Measurements from ENCODE around the gene JMJD6.
A peak's percentile ranks its signal among the peaks of the same experiment; 100 is the strongest.

The JMJD6 gene

GRCh38 chr17:76679239-76679638 lies 47.2 kb downstream of the JMJD6 start:
- no peaks in the 10 kb centered on the region for H3K27me3 Mint-ChIP-seq
- H3K4me3 Mint-ChIP-seq, result no peak overlapping the region
- no peak overlapping the region for H3K27ac Mint-ChIP-seq
- no peaks in the 10 kb centered on the region for H3K4me1 Mint-ChIP-seq
- DNase-seq (no peak), ATAC-seq (replicated peaks) (no peak)
- no peaks in the 10 kb centered on the region for H3K9me3 Mint-ChIP-seq
- peaks cover 0 to 2% of the 10 kb centered on the region in 2 donors for H3K36me3 Mint-ChIP-seq

GRCh38 chr17:76678330-76678729 lies 48.1 kb downstream of the JMJD6 start:
- Mint-ChIP-seq H3K4me1 (no peaks in the 10 kb centered on the region), H3K27ac (no peak overlapping the region), H3K9me3 (no peaks in the 10 kb centered on the region), H3K4me3 (no peak overlapping the region), H3K27me3 (no peaks in the 10 kb centered on the region), H3K36me3 (peaks cover 0 to 2% of the 10 kb centered on the region in 2 donors)
- DNase-seq, result no peak
- ATAC-seq (replicated peaks), result no peak

GRCh38 chr17:76677406-76677805 lies 49.0 kb downstream of the JMJD6 start:
- H3K9me3 Mint-ChIP-seq, result peaks cover 0 to 1% of the 10 kb centered on the region in 2 donors
- no peaks in the 10 kb centered on the region for H3K27me3 Mint-ChIP-seq
- peaks cover 2 to 4% of the 10 kb centered on the region in 2 donors for H3K4me1 Mint-ChIP-seq
- H3K36me3 Mint-ChIP-seq, result peaks cover 0 to 2% of the 10 kb centered on the region in 2 donors
- no peak overlapping the region for H3K27ac Mint-ChIP-seq
- ATAC-seq (replicated peaks), result no peak
- no peak for DNase-seq
- H3K4me3 Mint-ChIP-seq, result no peak overlapping the region

GRCh38 chr17:76676629-76677028 lies 49.8 kb downstream of the JMJD6 start:
- ATAC-seq (replicated peaks) (no peak), DNase-seq (no peak)
- H3K36me3 Mint-ChIP-seq, result no peaks in the 10 kb centered on the region
- H3K27ac Mint-ChIP-seq, result no peak overlapping the region
- H3K4me3 Mint-ChIP-seq, result no peak overlapping the region
- H3K9me3 Mint-ChIP-seq, result peaks cover 0 to 1% of the 10 kb centered on the region in 2 donors
- no peaks in the 10 kb centered on the region for H3K27me3 Mint-ChIP-seq
- H3K4me1 Mint-ChIP-seq, result peaks cover 3 to 11% of the 10 kb centered on the region in 2 donors

GRCh38 chr17:76675648-76676047 lies 50.8 kb downstream of the JMJD6 start:
- H3K27me3 Mint-ChIP-seq, result no peaks in the 10 kb centered on the region
- H3K36me3 Mint-ChIP-seq, result no peaks in the 10 kb centered on the region
- ATAC-seq (replicated peaks) (no peak), DNase-seq (no peak)
- peaks cover 12 to 20% of the 10 kb centered on the region in 2 donors for H3K4me1 Mint-ChIP-seq
- H3K4me3 Mint-ChIP-seq, result no peak overlapping the region
- H3K9me3 Mint-ChIP-seq, result peaks cover 1 to 3% of the 10 kb centered on the region in 2 donors
- H3K27ac Mint-ChIP-seq, result no peak overlapping the region

- DNase-seq (no peak), ATAC-seq (replicated peaks) (no peak)
- peaks cover 1 to 3% of the 10 kb centered on the region in 2 donors for H3K9me3 Mint-ChIP-seq
- no peak overlapping the region for H3K27ac Mint-ChIP-seq
- H3K27me3 Mint-ChIP-seq, result no peaks in the 10 kb centered on the region
- H3K4me3 Mint-ChIP-seq, result no peak overlapping the region
- H3K4me1 Mint-ChIP-seq, result peaks cover 12 to 20% of the 10 kb centered on the region in 2 donors
- H3K36me3 Mint-ChIP-seq, result no peaks in the 10 kb centered on the region
Observed at GRCh38 chr17:76674600-76674999, 51.8 kb downstream of the JMJD6 start.

GRCh38 chr17:76673729-76674128 lies 52.7 kb downstream of the JMJD6 start:
- Mint-ChIP-seq H3K4me1 (peaks cover 12 to 20% of the 10 kb centered on the region in 2 donors), H3K9me3 (peaks cover 1 to 3% of the 10 kb centered on the region in 2 donors), H3K27me3 (no peaks in the 10 kb centered on the region), H3K36me3 (no peaks in the 10 kb centered on the region), H3K4me3 (no peak overlapping the region), H3K27ac (no peak overlapping the region)
- no peak for ATAC-seq (replicated peaks)
- no peak for DNase-seq

GRCh38 chr17:76672892-76673291 lies 53.5 kb downstream of the JMJD6 start:
- no peak overlapping the region for H3K27ac Mint-ChIP-seq
- peaks cover 1 to 3% of the 10 kb centered on the region in 2 donors for H3K9me3 Mint-ChIP-seq

GRCh38 chr17:76672270-76672851 lies 54.0 kb downstream of the JMJD6 start:
- no peak for DNase-seq
- peak overlapping the region; percentile 97 for H3K27ac Mint-ChIP-seq
- H3K9me3 Mint-ChIP-seq, result peaks cover 1 to 3% of the 10 kb centered on the region in 2 donors
- H3K4me3 Mint-ChIP-seq, result peak overlapping the region; percentile 88 to 89
- peaks cover 3 to 6% of the 10 kb centered on the region in 2 donors for H3K27me3 Mint-ChIP-seq
- no peaks in the 10 kb centered on the region for H3K36me3 Mint-ChIP-seq
- ATAC-seq (replicated peaks), result no peak
- peaks cover 12 to 20% of the 10 kb centered on the region in 2 donors for H3K4me1 Mint-ChIP-seq

More at GRCh38 chr17:76672892-76673291, 53.5 kb downstream of the JMJD6 start:
- H3K4me3 Mint-ChIP-seq, result peak overlapping the region in 1 of 2 donors; percentile 89
- peaks cover under 1 to 3% of the 10 kb centered on the region in 2 donors for H3K27me3 Mint-ChIP-seq
- DNase-seq, result no peak
- H3K36me3 Mint-ChIP-seq, result no peaks in the 10 kb centered on the region
- ATAC-seq (replicated peaks), result no peak
- H3K4me1 Mint-ChIP-seq, result peaks cover 12 to 20% of the 10 kb centered on the region in 2 donors

GRCh38 chr17:76671912-76672262 lies 54.5 kb downstream of the JMJD6 start:
- H3K9me3 Mint-ChIP-seq, result peaks cover 1 to 3% of the 10 kb centered on the region in 2 donors
- peak overlapping the region; percentile 88 to 89 for H3K4me3 Mint-ChIP-seq
- no peaks in the 10 kb centered on the region for H3K36me3 Mint-ChIP-seq
- ATAC-seq (replicated peaks) (peak; percentile 6 to 14), DNase-seq (no peak)
- peak overlapping the region; percentile 97 for H3K27ac Mint-ChIP-seq
- H3K4me1 Mint-ChIP-seq, result peaks cover 12 to 20% of the 10 kb centered on the region in 2 donors
- peaks cover 3 to 11% of the 10 kb centered on the region in 2 donors for H3K27me3 Mint-ChIP-seq

- ATAC-seq (replicated peaks) (peak; percentile 99), DNase-seq (peak; percentile 99)
- H3K4me1 Mint-ChIP-seq, result peaks cover 12 to 20% of the 10 kb centered on the region in 2 donors
- peak overlapping the region; percentile 88 to 89 for H3K4me3 Mint-ChIP-seq
- no peaks in the 10 kb centered on the region for H3K36me3 Mint-ChIP-seq
- peak overlapping the region; percentile 97 for H3K27ac Mint-ChIP-seq
- H3K9me3 Mint-ChIP-seq, result peaks cover 1 to 3% of the 10 kb centered on the region in 2 donors
- H3K27me3 Mint-ChIP-seq, result peaks cover 3 to 12% of the 10 kb centered on the region in 2 donors
Observed at GRCh38 chr17:76671123-76671911, 55.1 kb downstream of the JMJD6 start.

GRCh38 chr17:76670718-76671122 lies 55.7 kb downstream of the JMJD6 start:
- peaks cover 1 to 3% of the 10 kb centered on the region in 2 donors for H3K9me3 Mint-ChIP-seq
- peaks cover 5 to 12% of the 10 kb centered on the region in 2 donors for H3K27me3 Mint-ChIP-seq
- H3K27ac Mint-ChIP-seq, result peak overlapping the region; percentile 97
- no peaks in the 10 kb centered on the region for H3K36me3 Mint-ChIP-seq
- peak overlapping the region; percentile 88 to 89 for H3K4me3 Mint-ChIP-seq
- peaks cover 12 to 20% of the 10 kb centered on the region in 2 donors for H3K4me1 Mint-ChIP-seq
- ATAC-seq (replicated peaks) (no peak), DNase-seq (no peak)

- H3K27me3 Mint-ChIP-seq, result peaks cover 7 to 12% of the 10 kb centered on the region in 2 donors
- no peak for DNase-seq
- no peak for ATAC-seq (replicated peaks)
- no peak overlapping the region for H3K4me3 Mint-ChIP-seq
- peak overlapping the region; percentile 97 for H3K27ac Mint-ChIP-seq
- peaks cover 12 to 20% of the 10 kb centered on the region in 2 donors for H3K4me1 Mint-ChIP-seq
- peaks cover 1 to 3% of the 10 kb centered on the region in 2 donors for H3K9me3 Mint-ChIP-seq
- H3K36me3 Mint-ChIP-seq, result no peaks in the 10 kb centered on the region
Observed at GRCh38 chr17:76670020-76670717, 56.2 kb downstream of the JMJD6 start.
